ENCODE measurements around the gene MMP24OS.

Gene MMP24OS

DNA sequence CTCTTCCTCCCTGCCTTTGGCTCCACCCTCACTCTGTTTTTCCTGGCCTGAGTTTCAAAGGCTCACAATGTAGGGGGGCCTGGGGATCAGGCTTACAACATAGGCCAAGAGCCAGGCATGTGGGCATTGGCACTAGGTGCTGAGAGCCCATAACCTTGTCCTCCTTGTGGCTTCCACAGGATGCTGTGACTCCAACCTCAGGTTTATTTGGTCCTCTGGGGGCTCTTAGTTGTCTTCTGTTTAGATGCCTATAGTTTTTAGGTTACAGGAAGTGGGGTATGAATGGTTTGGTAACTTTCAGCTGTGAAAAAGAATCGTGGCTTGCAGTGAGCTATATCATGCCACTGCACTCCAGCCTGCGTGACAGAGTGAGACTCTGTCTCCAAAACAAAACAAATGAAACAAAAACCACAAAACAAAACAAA, 25.9 kb downstream of the MMP24OS start:
- no peak for DNase-seq (ENCODE audit: low spot score)

DNA sequence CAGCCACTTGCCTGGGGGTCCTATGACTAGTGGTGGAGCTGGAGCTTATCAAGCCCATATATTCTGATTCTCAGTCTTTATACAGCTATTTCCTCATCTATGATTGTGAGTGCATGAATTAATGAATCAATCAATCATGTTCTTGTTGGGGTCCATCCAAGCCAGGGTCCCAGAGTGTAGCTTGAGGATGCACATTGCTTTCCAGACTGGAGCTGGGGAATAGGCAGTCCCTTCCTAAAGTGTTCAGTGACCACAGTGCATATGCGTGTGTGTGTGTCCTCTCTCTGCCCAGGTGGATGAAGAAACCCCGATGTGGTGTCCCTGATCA, 26.3 kb downstream of the MMP24OS start:
- no peak for DNase-seq (ENCODE audit: low spot score)

GRCh38 chr20:35248641-35249475, 29.1 kb downstream of the MMP24OS start:
- DNase-seq (ENCODE audit: low spot score) = peak; percentile 10

DNA sequence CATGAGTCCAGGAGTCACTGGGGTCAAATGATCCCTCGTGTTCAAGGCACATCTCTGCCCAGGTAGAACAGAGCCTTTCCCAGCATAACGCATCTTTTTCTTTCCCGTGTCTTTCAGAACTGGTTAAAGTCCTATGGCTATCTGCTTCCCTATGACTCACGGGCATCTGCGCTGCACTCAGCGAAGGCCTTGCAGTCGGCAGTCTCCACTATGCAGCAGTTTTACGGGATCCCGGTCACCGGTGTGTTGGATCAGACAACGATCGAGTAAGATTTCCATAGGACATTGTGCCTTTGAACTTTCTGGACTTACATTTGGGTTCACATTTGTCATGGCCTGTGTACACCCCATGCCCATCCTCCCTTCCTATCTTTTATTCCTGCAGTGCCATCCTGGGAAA, 31.2 kb downstream of the MMP24OS start:
- no peak for DNase-seq (ENCODE audit: low spot score)

DNA sequence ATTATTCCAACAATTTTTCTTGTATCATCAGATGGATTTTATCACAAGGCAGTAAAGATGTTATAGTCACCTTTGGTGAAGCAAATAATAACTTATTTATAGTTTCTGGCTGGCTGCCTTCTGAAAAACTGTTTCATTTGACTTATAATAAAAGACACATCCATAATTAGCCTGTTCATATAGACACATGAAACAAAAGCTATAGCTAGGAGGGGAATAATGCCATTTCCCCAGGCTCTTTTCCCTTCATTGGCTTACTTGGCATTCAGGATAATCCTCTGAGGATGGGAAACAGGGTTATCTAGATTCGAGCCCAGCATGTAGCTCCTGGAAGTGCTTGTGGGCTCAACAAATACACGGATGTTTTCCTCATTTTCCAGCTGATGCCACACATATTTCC, 33.9 kb downstream of the MMP24OS start:
- no peak for DNase-seq (ENCODE audit: low spot score)

GRCh38 chr20:35243317-35243716, 34.6 kb downstream of the MMP24OS start:
- no peak for DNase-seq (ENCODE audit: low spot score)

DNA sequence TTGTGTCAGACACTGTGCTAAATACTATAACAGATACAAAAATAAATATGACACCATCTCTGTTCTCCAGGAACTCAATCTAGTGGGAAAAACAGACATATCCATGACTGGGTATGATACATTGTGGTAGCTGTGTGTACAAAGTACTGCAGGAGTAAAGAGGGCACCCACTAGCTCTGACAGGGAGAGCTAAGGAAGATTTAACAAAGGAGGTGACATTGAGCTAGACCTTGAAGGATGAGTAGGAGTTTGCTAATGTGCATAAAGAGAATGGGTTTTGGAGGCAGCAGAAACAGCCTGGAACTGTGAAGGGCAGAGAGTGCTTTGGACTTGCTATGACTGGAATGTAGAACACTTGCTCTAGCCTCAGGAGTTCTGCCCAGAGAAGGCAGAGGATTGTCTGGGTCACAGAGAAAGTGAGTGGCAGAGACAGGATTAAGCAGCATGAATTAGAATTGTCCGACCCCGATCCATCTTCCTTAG, 37.1 kb downstream of the MMP24OS start:
- no peak for DNase-seq (ENCODE audit: low spot score)

GRCh38 chr20:35240083-35240810, 37.7 kb downstream of the MMP24OS start:
- DNase-seq (ENCODE audit: low spot score) = no peak

DNA sequence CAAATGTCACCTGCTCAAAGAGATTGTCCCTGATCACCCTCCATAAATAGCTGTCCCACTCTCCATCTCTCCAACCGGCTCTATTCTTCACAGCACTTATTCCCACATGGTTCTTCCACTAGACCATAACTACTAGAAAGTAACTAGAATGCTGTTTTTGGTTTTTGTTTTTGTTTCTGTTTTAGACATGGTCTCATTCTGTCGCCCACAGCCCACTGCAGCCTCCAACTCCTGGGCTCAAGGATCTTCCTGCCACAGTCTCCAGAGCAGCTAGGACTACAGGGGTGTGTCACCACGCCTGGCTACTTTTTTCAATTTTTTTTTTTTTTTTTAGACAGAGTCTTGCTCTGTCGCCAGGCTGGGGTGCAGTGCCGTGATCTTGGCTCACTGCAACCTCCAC, 39.2 kb downstream of the MMP24OS start:
- no peak for DNase-seq (ENCODE audit: low spot score)

- no peak for DNase-seq (ENCODE audit: low spot score)
Measured at GRCh38 chr20:35238170-35238569, 39.8 kb downstream of the MMP24OS start.

- DNase-seq (ENCODE audit: low spot score) = no peak
Measured at GRCh38 chr20:35237486-35237885, 40.4 kb downstream of the MMP24OS start.

DNA sequence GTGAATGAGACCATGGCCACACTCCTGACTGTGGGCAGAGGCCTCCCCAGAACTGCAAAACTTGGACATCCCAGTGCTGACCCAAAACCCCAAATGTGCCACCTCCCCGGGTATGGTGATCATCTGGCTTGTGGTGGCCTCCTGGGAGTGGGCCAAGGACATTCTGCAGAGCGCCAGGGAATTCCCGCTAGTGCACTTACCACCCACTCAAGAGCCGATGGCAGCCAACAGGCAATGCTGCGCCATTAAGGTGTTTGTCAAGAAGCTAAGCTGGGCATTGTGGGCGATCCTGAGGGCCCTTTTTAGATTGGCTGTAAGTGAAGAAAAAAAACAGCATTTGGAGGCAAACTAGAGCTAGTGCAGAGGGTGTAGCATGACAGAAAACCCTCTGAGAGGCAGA, 42.0 kb downstream of the MMP24OS start:
- no peak for DNase-seq (ENCODE audit: low spot score)

DNA sequence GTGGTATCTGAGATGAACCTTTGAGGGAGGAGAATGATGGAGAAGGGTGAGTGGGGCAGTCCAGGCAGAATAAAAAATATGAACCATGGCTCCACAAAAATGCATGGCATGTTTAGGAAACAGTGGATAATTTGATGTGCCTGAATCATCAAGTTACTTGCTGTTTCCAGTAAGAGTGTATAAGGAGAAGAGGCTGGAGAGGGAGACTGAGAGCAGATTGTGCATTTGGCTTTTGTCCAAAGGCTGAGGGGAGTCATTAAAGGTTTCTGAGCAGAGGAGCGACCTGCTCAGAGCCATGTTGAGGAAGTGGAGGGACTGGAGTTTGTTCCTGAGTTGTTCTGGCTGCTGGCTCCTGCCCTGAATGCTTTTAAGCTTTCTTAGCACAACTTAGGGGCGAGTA, 45.3 kb downstream of the MMP24OS start:
- DNase-seq (ENCODE audit: low spot score) = peak; percentile 11

DNA sequence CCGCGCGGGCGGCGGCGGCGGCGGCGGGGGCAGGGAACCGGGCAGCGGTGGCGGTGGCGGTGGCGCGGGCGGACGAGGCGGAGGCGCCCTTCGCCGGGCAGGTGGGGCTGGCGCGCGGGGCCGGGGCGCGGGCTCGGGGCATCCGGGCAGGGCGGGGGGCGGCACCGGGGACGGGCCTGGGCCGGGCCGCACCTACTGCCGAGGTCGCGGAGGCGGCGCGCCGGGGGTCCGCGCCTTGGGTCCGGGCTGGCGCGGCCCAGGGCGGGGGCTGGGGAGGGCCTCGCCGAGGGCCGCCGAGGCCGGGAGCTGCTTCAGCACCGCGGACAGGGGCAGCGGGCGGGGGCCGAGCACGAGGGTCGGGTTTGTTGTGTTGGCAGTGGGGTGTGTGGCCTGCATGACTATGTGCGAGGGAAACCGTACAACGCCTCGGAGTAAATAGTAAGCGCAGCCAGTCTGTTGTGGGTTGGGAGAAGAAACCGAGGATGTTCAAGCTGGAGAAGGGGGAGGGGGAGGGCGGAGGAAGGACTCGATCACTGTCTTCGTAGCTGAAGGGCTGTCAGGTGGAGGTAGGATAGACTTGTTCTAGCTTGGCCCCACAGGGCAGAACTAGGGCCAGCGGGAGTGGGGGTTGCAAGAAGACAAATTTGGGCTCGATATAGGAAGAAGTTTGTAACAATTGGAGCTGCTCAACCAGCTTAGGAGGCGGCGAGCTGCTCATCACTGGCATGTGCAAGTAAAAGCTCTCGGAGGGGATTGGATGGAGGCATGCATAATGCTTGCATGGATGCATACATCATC, 50.8 kb downstream of the MMP24OS start:
- no peak for DNase-seq (ENCODE audit: low spot score)

All from pons (tissue), 1 donor.